Dendritic cell treated with granulocyte-macrophage colony-stimulating factor and Interleukin-4, amounts not matched to agents 40 ng/mL and 50 ng/mL, for 4 days (primary cell): ENCODE results near the gene SWT1.

Experiments
- H3K27ac Mint-ChIP-seq: one replicate; pipeline ENCODE4 v1.8.0; 2022; ENCODE audit warnings: mild to moderate bottlenecking, mixed read lengths
- H3K27me3 Mint-ChIP-seq: one replicate; pipeline ENCODE4 v1.8.0; 2022; ENCODE audit warnings: mild to moderate bottlenecking, mixed read lengths
- H3K36me3 Mint-ChIP-seq: one replicate; pipeline ENCODE4 v1.8.0; 2022; ENCODE audit warnings: low read depth, mixed read lengths
- H3K4me1 Mint-ChIP-seq: one replicate; pipeline ENCODE4 v1.8.0; 2022; ENCODE audit warnings: low read depth, mixed read lengths
- H3K4me3 Mint-ChIP-seq: one replicate; pipeline ENCODE4 v1.8.0; 2022; ENCODE audit warnings: mild to moderate bottlenecking, moderate library complexity, mixed read lengths
- H3K9me3 Mint-ChIP-seq: one replicate; pipeline ENCODE4 v1.8.0; 2022; ENCODE audit warnings: mixed read lengths
- intact Hi-C: fragments of 100-400 bp; cut with micrococcal nuclease; formaldehyde crosslinking; loops from one replicate; pipeline ENCODE4 v1.15.0; 2022

SWT1 gene

DNA sequence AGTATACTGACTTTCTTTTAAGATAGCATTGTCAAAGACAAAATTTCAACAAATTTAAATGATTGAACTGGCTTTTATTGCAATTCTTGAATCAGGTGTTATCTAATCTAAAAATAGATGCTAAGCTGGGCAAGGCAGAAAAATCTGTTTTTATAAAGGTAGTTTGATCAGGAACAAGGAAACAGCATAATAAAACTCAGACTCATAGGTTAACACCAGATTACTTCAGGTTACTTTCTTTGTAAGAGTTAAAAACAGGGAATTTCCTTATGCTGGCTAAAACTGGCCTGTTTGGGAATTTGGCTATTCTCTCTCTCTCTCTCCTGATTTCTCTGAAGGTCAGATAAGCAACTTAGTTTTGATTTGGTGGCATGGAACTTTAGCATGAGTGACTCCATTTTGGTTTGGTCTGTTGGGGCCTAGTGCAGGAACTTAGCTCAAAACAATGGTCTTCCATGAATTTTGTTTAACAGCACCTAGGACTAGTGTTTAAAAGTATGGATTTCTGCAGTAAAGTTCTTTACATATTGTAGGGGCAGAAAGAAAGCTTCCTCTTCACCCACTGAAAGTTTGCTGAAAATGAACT, 184.3 kb downstream of the SWT1 start:
- peaks cover 71% of the 10 kb centered on the region for H3K4me1 Mint-ChIP-seq

More for the DNA sequence above, 184.3 kb downstream of the SWT1 start:
- Mint-ChIP-seq H3K36me3 (peaks cover 6% of the 10 kb centered on the region), H3K27me3 (no peaks in the 10 kb centered on the region), H3K9me3 (no peaks in the 10 kb centered on the region), H3K27ac (peak overlapping the region; percentile 5), H3K4me3 (no peak overlapping the region)
- intact Hi-C loops = no loop called here
